Sigmoid colon (tissue), 7 donors: ENCODE results near the gene LIMS1. TPM values are rescaled to one million over a fixed set of nuclear protein-coding genes. Genes with fewer than 3 reads are reported as not detected.
A peak's percentile ranks its signal among the peaks of the same experiment; 100 is the strongest.
"Not testable (repeated sequence)": the region's sequence is repeated elsewhere in the genome, so short reads cannot be mapped to it uniquely, and the experiment has no call there.

Experiments used
- DNase-seq: peaks from one replicate; pipeline ENCODE4 v3.0.0-alpha.2; 2019
- H3K27ac ChIP-seq, 4 donors: fragments of 200-600 bp; sonication (generic); one replicate each; pipeline ENCODE4 v1.5.1; 2016 to 2019; ENCODE audit warnings: mild to moderate bottlenecking in 1 of 4
- H3K27me3 ChIP-seq, 3 donors: fragments of 200-600 bp; sonication (generic); one replicate each; pipeline ENCODE4 v1.5.1; 2019; ENCODE audit warnings: mild to moderate bottlenecking in 1 of 3
- H3K36me3 ChIP-seq, 4 donors: fragments of 200-600 bp; sonication (generic); one replicate each; pipeline ENCODE4 v1.5.1; 2016 to 2019
- H3K4me1 ChIP-seq, 4 donors: fragments of 200-600 bp; sonication (generic); one replicate each; pipeline ENCODE4 v1.5.1; 2017 to 2019
- H3K4me3 ChIP-seq, 4 donors: fragments of 200-600 bp; sonication (generic); one replicate each; pipeline ENCODE4 v1.5.1; 2017 to 2019; ENCODE audit warnings: mild to moderate bottlenecking in 2 of 4, moderate library complexity in 1 of 4
- H3K9me3 ChIP-seq, 4 donors: fragments of 200-600 bp in 3 of 4; sonication (generic) in 3 of 4; one replicate each; pipeline versions ENCODE4 v1.5.1 to v1.6.1; 2013 to 2019
- EP300 ChIP-seq, 4 donors: sonication (generic); formaldehyde crosslinking; IDR thresholded peaks; one replicate each; pipeline ENCODE4 v1.6.1; 2017; ENCODE audit warnings: antibody characterized with exemption in 4 of 4
- POLR2A ChIP-seq, 2 donors: fragments of 450-650 bp; IDR thresholded peaks; one replicate each; pipeline ENCODE4 v1.6.1; 2016; ENCODE audit warnings: antibody characterized with exemption in 2 of 2, mild to moderate bottlenecking in 2 of 2, moderate library complexity in 2 of 2
- POLR2AphosphoS5 ChIP-seq, 4 donors: sonication (generic); formaldehyde crosslinking; IDR thresholded peaks; one replicate each; pipeline ENCODE4 v1.6.1; 2017; ENCODE audit warnings: antibody characterized with exemption in 4 of 4
- WGBS, 2 donors: extraction: QIAGEN DNeasy Blood & Tissue Kit; methylation state at CpG; one replicate each; pipeline ENCODE4 v1.1.7; 2013; 5-methylcytosine and 5-hydroxymethylcytosine counted together
- intact Hi-C: fragments of 100-400 bp; cut with DNase I; formaldehyde crosslinking; loops from one replicate; pipeline ENCODE4 v1.15.1; 2023
- polyA plus RNA-seq, 3 donors: library from polyadenylated mRNA; stranded (reverse); fragments of 200-250 nt; gene quantifications; one replicate each; pipeline ENCODE4 v1.2.3, GENCODE V29; 2013
- total RNA-seq, 4 donors: library from RNA; depleted of rRNA; stranded (reverse); fragments of >200 nt; gene quantifications; one replicate each; pipeline ENCODE4 v1.1.0, GENCODE V29; 2016
- TF ChIP-seq, protein P1 (sequence below), 4 experiments: fragments of 450-650 bp in 3 of 4; fragments of 200-600 bp in 1 of 4; IDR thresholded peaks; one replicate each; pipeline ENCODE4 v1.5.1; 2016 to 2019; ENCODE audit warnings: antibody characterized with exemption in 4 of 4, mild to moderate bottlenecking in 3 of 4, moderate library complexity in 2 of 4
- donor health status: healthy with polysubstance abuse.
- donor health status: Bipolar disorder and iron deficiency.
- donor health status: healthy.

LIMS1 gene
- total and polyA plus RNA-seq, 7 donors = 16.2 to 185 (median 65.3) TPM

DNA sequence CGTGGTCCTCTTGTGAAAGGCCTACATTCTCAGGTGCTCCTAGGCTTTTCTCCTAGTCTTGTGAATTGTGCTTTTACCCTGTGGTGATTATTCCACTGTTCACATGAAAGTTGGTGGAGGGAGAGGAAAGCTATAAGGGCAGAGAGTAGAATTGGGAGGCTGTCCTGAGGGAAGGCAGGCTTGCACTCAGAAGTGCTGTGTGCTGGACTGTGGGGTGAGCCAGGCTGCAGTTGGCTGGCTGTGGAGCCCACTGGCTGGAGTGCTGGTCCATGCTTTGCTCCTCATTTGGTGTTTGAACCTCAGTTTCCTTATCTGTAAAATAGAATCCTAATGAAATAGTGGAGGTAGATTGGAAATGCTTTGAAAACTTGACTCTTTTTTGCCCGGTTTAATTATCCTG lies 21.3 kb downstream of the LIMS1 start:
- 95% methylated on average over 2 of the region's 2 CpGs for WGBS, 2 donors
- H3K36me3 ChIP-seq = no peaks in the 10 kb centered on the region
- H3K4me1 ChIP-seq = peaks cover 0 to 69% (median 55%) of the 10 kb centered on the region in 4 donors
- no peaks in the 10 kb centered on the region for H3K27me3 ChIP-seq
- intact Hi-C loops = no loop called here
- H3K9me3 ChIP-seq = no peaks in the 10 kb centered on the region
- H3K27ac ChIP-seq = peak overlapping the region; percentile 60 to 79 (median 76)
- DNase-seq = no peak
- no peak for TF ChIP-seq POLR2A (IDR thresholded peaks at IDR 0.05)
- TF ChIP-seq EP300 (IDR thresholded peaks at IDR 0.05) = no peak
- TF ChIP-seq, protein P1, sequence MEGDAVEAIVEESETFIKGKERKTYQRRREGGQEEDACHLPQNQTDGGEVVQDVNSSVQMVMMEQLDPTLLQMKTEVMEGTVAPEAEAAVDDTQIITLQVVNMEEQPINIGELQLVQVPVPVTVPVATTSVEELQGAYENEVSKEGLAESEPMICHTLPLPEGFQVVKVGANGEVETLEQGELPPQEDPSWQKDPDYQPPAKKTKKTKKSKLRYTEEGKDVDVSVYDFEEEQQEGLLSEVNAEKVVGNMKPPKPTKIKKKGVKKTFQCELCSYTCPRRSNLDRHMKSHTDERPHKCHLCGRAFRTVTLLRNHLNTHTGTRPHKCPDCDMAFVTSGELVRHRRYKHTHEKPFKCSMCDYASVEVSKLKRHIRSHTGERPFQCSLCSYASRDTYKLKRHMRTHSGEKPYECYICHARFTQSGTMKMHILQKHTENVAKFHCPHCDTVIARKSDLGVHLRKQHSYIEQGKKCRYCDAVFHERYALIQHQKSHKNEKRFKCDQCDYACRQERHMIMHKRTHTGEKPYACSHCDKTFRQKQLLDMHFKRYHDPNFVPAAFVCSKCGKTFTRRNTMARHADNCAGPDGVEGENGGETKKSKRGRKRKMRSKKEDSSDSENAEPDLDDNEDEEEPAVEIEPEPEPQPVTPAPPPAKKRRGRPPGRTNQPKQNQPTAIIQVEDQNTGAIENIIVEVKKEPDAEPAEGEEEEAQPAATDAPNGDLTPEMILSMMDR (IDR thresholded peaks at IDR 0.05) = no peak
- no peak for TF ChIP-seq POLR2AphosphoS5 (IDR thresholded peaks at IDR 0.05)
- no peak overlapping the region for H3K4me3 ChIP-seq

- H3K4me3 ChIP-seq, H3K27me3 ChIP-seq, intact Hi-C loops, DNase-seq, H3K36me3 ChIP-seq, H3K9me3 ChIP-seq: not testable (repeated sequence)
- 81% methylated on average over 2 of the region's 2 CpGs for WGBS, 2 donors
- Histone ChIP-seq H3K4me1 (peaks cover 0 to 79% (median 64%) of the 10 kb centered on the region in 4 donors), H3K27ac (peak overlapping the region; percentile 29 to 79 (median 62))
Observed at GRCh38 chr2:108556581-108556980, 22.3 kb downstream of the LIMS1 start.

DNA sequence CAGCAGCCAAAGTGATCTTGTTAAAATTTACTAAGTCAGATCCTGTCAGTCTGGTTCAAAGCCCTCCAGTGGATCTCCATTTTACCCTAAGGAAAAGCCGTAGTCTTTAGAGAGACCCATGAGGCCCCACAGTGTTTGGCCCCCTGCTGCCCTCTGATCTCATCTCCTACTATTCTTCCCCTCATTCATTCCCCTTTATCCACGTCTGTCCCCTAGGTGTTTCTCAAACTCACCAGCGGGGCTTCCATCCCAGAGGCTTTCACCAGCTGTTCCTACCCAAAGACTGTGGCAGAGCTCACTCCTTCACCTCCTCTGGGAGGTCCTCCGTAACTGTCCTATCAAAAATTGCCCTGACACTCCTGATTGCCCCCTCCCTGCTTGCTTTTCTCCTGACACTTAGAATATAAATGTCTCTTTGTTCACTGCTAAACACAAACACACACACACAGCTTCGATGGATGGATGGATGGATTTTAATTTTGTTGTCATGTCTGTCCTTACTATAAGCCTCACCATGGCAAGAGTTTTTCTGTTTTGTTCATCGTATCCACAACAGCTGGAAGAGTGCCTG lies 26.1 kb downstream of the LIMS1 start:
- 85 to 87% methylated on average over 6 of the region's 6 CpGs for WGBS, 2 donors
- Histone ChIP-seq H3K27me3 (no peaks in the 10 kb centered on the region), H3K4me1 (peaks cover 0 to 78% (median 56%) of the 10 kb centered on the region in 4 donors), H3K27ac (peak overlapping the region in 3 of 4 donors; percentile 1 to 45 (median 44)), H3K36me3 (no peaks in the 10 kb centered on the region), H3K9me3 (no peaks in the 10 kb centered on the region), H3K4me3 (no peak overlapping the region)
- no peak for TF ChIP-seq EP300 (IDR thresholded peaks at IDR 0.05)
- TF ChIP-seq, protein P1 (IDR thresholded peaks at IDR 0.05) = no peak
- TF ChIP-seq POLR2A (IDR thresholded peaks at IDR 0.05) = no peak
- TF ChIP-seq POLR2AphosphoS5 (IDR thresholded peaks at IDR 0.05) = no peak
- intact Hi-C loops = no loop called here
- DNase-seq = no peak

DNA sequence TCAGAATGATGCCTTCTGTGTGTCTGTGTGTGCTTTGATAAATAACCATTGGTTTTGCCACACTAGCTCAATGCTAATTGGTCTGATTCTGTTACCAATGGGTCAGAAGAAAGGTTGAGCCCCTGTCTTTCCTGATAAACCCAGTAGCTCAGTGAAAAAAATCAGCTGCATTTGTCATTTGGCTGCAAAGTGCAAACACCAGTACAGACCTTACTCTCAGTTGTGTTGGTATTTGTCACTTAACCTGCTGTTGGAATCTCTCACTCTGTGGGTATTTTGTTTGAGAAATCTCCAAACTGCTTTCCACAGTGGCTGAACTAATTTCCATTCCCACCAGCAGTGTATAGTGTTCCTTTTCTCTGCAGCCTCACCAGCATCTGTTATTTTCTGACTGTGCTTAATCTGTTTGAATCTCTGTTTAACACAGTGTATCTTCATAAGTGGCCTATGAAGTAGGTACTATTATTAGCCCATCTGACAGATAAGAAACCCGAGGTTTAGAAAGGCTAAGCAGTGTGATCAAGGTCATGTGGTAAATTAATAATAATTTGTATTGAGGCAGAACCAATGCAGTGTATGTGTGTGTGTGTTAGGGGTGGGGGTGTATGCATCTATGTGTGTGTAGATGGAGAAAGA lies 26.7 kb downstream of the LIMS1 start:
- intact Hi-C loops = no loop called here
- TF ChIP-seq POLR2A (IDR thresholded peaks at IDR 0.05) (no peak), POLR2AphosphoS5 (IDR thresholded peaks at IDR 0.05) (no peak), EP300 (IDR thresholded peaks at IDR 0.05) (no peak)
- TF ChIP-seq, protein P1 (IDR thresholded peaks at IDR 0.05) = no peak
- H3K27me3 ChIP-seq = no peaks in the 10 kb centered on the region
- no peaks in the 10 kb centered on the region for H3K9me3 ChIP-seq
- H3K4me3 ChIP-seq = no peak overlapping the region
- no peaks in the 10 kb centered on the region for H3K36me3 ChIP-seq
- 57 to 60% methylated on average over 1 of the region's 1 CpG for WGBS, 2 donors
- H3K27ac ChIP-seq = peak overlapping the region in 2 of 4 donors; percentile 44 to 45
- peaks cover 0 to 78% (median 57%) of the 10 kb centered on the region in 4 donors for H3K4me1 ChIP-seq
- DNase-seq = no peak

DNA sequence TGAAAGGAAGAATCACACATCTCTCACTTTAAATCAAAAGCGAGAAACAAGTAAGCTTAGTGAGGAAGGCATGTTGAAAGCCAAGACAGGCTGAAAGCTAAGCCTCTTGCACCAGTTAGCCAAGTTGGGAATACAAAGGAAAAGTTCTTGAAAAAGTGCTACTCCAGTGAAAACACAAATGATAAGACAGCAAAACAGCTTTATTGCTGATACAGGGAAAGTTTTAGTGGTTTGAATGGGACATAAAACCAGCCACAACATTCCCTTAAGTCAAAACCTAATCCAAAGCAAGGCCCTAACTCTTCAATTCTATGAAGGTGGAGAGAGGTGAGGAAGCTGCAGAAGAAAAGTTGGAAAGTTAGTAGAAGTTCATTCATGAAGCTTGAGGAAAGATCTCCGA lies 28.0 kb downstream of the LIMS1 start:
- H3K4me3 ChIP-seq = no peak overlapping the region
- H3K36me3 ChIP-seq = no peaks in the 10 kb centered on the region
- peak overlapping the region in 1 of 4 donors; percentile 3 for H3K27ac ChIP-seq
- intact Hi-C loops = no loop called here
- no peaks in the 10 kb centered on the region for H3K9me3 ChIP-seq
- no peaks in the 10 kb centered on the region for H3K27me3 ChIP-seq
- WGBS, 2 donors = 94 to 96% methylated on average over 2 of the region's 2 CpGs
- peaks cover 0 to 79% (median 58%) of the 10 kb centered on the region in 4 donors for H3K4me1 ChIP-seq
- TF ChIP-seq POLR2AphosphoS5 (IDR thresholded peaks at IDR 0.05) = no peak
- TF ChIP-seq EP300 (IDR thresholded peaks at IDR 0.05) = no peak
- TF ChIP-seq, protein P1 (IDR thresholded peaks at IDR 0.05) = no peak
- no peak for TF ChIP-seq POLR2A (IDR thresholded peaks at IDR 0.05)
- no peak for DNase-seq
